OCI-LY3 (cell line): ENCODE data around the gene SERPINB5.
"Not testable (repeated sequence)": the region's sequence is repeated elsewhere in the genome, so short reads cannot be mapped to it uniquely, and the experiment has no call there.

ENCODE experiments used
- H2AFZ ChIP-seq: fragments of 200-600, 300-600 bp; shearing (Covaris generic); 2 replicates; pipeline ENCODE4 v1.6.0; 2014; ENCODE audit warnings: antibody characterized with exemption, low read depth, low read length
- H3K27ac ChIP-seq: fragments of 200-600, 300-600 bp; sonication (generic); 2 replicates; pipeline ENCODE4 v1.5.1; 2014; ENCODE audit warnings: mild to moderate bottlenecking, low read length, moderate library complexity, mixed read lengths
- H3K27me3 ChIP-seq: fragments of 200-600, 300-600 bp; sonication (generic); 2 replicates; pipeline ENCODE4 v1.6.1; 2014; ENCODE audit warnings: low read depth, low read length, mixed read lengths
- H3K36me3 ChIP-seq: fragments of 200-600, 300-600 bp; sonication (generic); replicated peaks from 2 replicates; pipeline ENCODE3; 2014; ENCODE audit warnings: low read depth, low read length, mixed read lengths
- H3K4me1 ChIP-seq: fragments of 300-600, 200-600 bp; sonication (generic); 2 replicates; pipeline ENCODE4 v1.6.1; 2014; ENCODE audit warnings: low read length, mixed read lengths
- H3K4me2 ChIP-seq: fragments of 200-600, 300-600 bp; sonication (generic); 2 replicates; pipeline ENCODE4 v1.6.1; 2014; ENCODE audit warnings: low read length, mixed read lengths
- H3K4me3 ChIP-seq: fragments of 300-600, 200-600 bp; sonication (generic); 2 replicates; pipeline ENCODE4 v1.5.1; 2014; ENCODE audit warnings: antibody characterized with exemption, mild to moderate bottlenecking, low read length, moderate library complexity
- H3K79me2 ChIP-seq: fragments of 300-600, 200-600 bp; shearing (Covaris generic); 2 replicates; pipeline ENCODE4 v1.6.1; 2014; ENCODE audit warnings: mild to moderate bottlenecking, low read length, mixed read lengths
- H3K9ac ChIP-seq: fragments of 300-600, 200-600 bp; shearing (Covaris generic); 2 replicates; pipeline ENCODE4 v1.6.0; 2014; ENCODE audit warnings: mild to moderate bottlenecking, low read length, moderate library complexity
- H3K9me3 ChIP-seq: fragments of 200-600, 300-600 bp; shearing (Covaris generic); 2 replicates; pipeline ENCODE4 v1.6.1; 2014; ENCODE audit warnings: low read length, mixed read lengths; ENCODE audit not compliant: insufficient read depth
- H4K20me1 ChIP-seq: fragments of 200-600, 300-600 bp; sonication (generic); 2 replicates; pipeline ENCODE4 v1.6.1; 2016; ENCODE audit warnings: low read length, mixed read lengths; ENCODE audit not compliant: insufficient read depth
- CTCF ChIP-seq: fragments of 200-600, 300-600 bp; sonication (generic); IDR thresholded peaks from 2 replicates; pipeline ENCODE4 v1.5.1; 2014; ENCODE audit warnings: antibody characterized with exemption, low read length, low read depth
- EZH2phosphoT487 ChIP-seq: fragments of 200-600 bp; shearing (Covaris generic); IDR thresholded peaks from 2 replicates; pipeline ENCODE4 v1.6.1; 2018; ENCODE audit warnings: antibody characterized with exemption, mixed run types, low read depth

The SERPINB5 gene

GRCh38 chr18:63446266-63446665 lies 30.5 kb upstream of the SERPINB5 start:
- H3K9me3 ChIP-seq: no peaks in the 10 kb centered on the region
- H3K4me1 ChIP-seq: peaks cover 12% of the 10 kb centered on the region
- TF ChIP-seq EZH2phosphoT487 (no peak), CTCF (no peak)
- H3K27ac ChIP-seq: no peak overlapping the region
- no peak overlapping the region for H3K4me2 ChIP-seq
- no peak overlapping the region for H3K4me3 ChIP-seq
- no peaks in the 10 kb centered on the region for H3K36me3 ChIP-seq
- no peaks in the 10 kb centered on the region for H3K79me2 ChIP-seq
- peaks cover 8% of the 10 kb centered on the region for H3K27me3 ChIP-seq
- H4K20me1 ChIP-seq: no peaks in the 10 kb centered on the region
- no peak overlapping the region for H2AFZ ChIP-seq
- no peak overlapping the region for H3K9ac ChIP-seq

- H3K4me1 ChIP-seq: peaks cover 9% of the 10 kb centered on the region
- H3K9me3 ChIP-seq: no peaks in the 10 kb centered on the region
- H3K79me2 ChIP-seq: no peaks in the 10 kb centered on the region
- no peak overlapping the region for H2AFZ ChIP-seq
- no peaks in the 10 kb centered on the region for H3K36me3 ChIP-seq
- H3K27me3 ChIP-seq: peaks cover 2% of the 10 kb centered on the region
- no peak overlapping the region for H3K9ac ChIP-seq
- no peak overlapping the region for H3K4me3 ChIP-seq
- H4K20me1 ChIP-seq: no peaks in the 10 kb centered on the region
- no peak overlapping the region for H3K27ac ChIP-seq
- no peak overlapping the region for H3K4me2 ChIP-seq
- TF ChIP-seq EZH2phosphoT487 (no peak), CTCF (no peak)
These were observed 29.7 kb upstream of the SERPINB5 start for GRCh38 chr18:63447066-63447465.

GRCh38 chr18:63449426-63449825 lies 27.3 kb upstream of the SERPINB5 start:
- Histone ChIP-seq H3K4me1 (peaks cover 7% of the 10 kb centered on the region), H3K27me3 (no peaks in the 10 kb centered on the region), H3K4me3 (no peak overlapping the region), H3K27ac (no peak overlapping the region), H3K9ac (no peak overlapping the region), H4K20me1 (no peaks in the 10 kb centered on the region), H3K79me2 (no peaks in the 10 kb centered on the region), H2AFZ (no peak overlapping the region), H3K4me2 (no peak overlapping the region), H3K36me3 (no peaks in the 10 kb centered on the region), H3K9me3 (no peaks in the 10 kb centered on the region)
- TF ChIP-seq CTCF (no peak), EZH2phosphoT487 (no peak)

GRCh38 chr18:63451799-63452660 lies 24.7 kb upstream of the SERPINB5 start:
- Histone ChIP-seq H3K27ac (no peak overlapping the region), H4K20me1 (no peaks in the 10 kb centered on the region), H3K9me3 (no peaks in the 10 kb centered on the region), H3K4me1 (no peaks in the 10 kb centered on the region), H2AFZ (no peak overlapping the region), H3K4me2 (no peak overlapping the region), H3K27me3 (no peaks in the 10 kb centered on the region), H3K9ac (no peak overlapping the region), H3K79me2 (no peaks in the 10 kb centered on the region), H3K4me3 (no peak overlapping the region), H3K36me3 (no peaks in the 10 kb centered on the region)
- TF ChIP-seq EZH2phosphoT487 (no peak), CTCF (no peak)

GRCh38 chr18:63452751-63453150 lies 24.0 kb upstream of the SERPINB5 start:
- not testable (repeated sequence) for H2AFZ ChIP-seq, H3K27ac ChIP-seq, H3K4me1 ChIP-seq, H3K79me2 ChIP-seq, H3K9ac ChIP-seq, H3K27me3 ChIP-seq, H3K36me3 ChIP-seq, H4K20me1 ChIP-seq, H3K4me3 ChIP-seq, H3K9me3 ChIP-seq, H3K4me2 ChIP-seq
